Neuronal stem cell (in vitro differentiated cells): ENCODE measurements around the gene RRP7A.
A peak's percentile ranks its signal among the peaks of the same experiment; 100 is the strongest.
"Not testable (repeated sequence)": the region's sequence is repeated elsewhere in the genome, so short reads cannot be mapped to it uniquely, and the experiment has no call there.

Experiments
- DNase-seq: peaks from one replicate; pipeline ENCODE4 v3.0.0-alpha.2; 2013; ENCODE audit warnings: low spot score
- H2AFZ ChIP-seq: one replicate; pipeline ENCODE4 v1.6.1; 2013; ENCODE audit warnings: mild to moderate bottlenecking, low read length, inconsistent platforms
- H2AK5ac ChIP-seq: 2 replicates; pipeline ENCODE4 v1.6.1; 2013; ENCODE audit warnings: low read depth, mild to moderate bottlenecking, inconsistent platforms, low read length, moderate library complexity, mixed read lengths
- H2BK120ac ChIP-seq: 2 replicates; pipeline ENCODE4 v1.6.1; 2013; ENCODE audit warnings: low read depth, mild to moderate bottlenecking, inconsistent platforms, low read length, moderate library complexity, mixed read lengths
- H2BK12ac ChIP-seq: one replicate; pipeline ENCODE4 v1.6.1; 2013; ENCODE audit warnings: low read length, inconsistent platforms
- H2BK15ac ChIP-seq: 2 replicates; pipeline ENCODE4 v1.6.1; 2013; ENCODE audit warnings: mild to moderate bottlenecking, low read length, inconsistent platforms, mixed read lengths
- H2BK5ac ChIP-seq: one replicate; pipeline ENCODE4 v1.6.1; 2013; ENCODE audit warnings: inconsistent platforms, mild to moderate bottlenecking, low read length, moderate library complexity
- H3K14ac ChIP-seq: one replicate; pipeline ENCODE4 v1.6.1; 2013; ENCODE audit warnings: low read length, inconsistent platforms
- H3K18ac ChIP-seq: 2 replicates; pipeline ENCODE4 v1.6.1; 2013; ENCODE audit warnings: low read length, inconsistent platforms
- H3K23ac ChIP-seq: 2 replicates; pipeline ENCODE4 v1.6.1; 2013; ENCODE audit warnings: low read depth, mild to moderate bottlenecking, mixed read lengths, low read length, inconsistent platforms; ENCODE audit not compliant: poor library complexity
- H3K27ac ChIP-seq: replicated peaks from 3 replicates; pipeline ENCODE4 v1.5.1; 2013; ENCODE audit warnings: low read length, inconsistent platforms
- H3K27me3 ChIP-seq, 3 experiments: 2 replicates each; pipeline ENCODE4 v1.6.1; 2013; ENCODE audit warnings: low read length in 3 of 3, mild to moderate bottlenecking in 2 of 3, inconsistent platforms in 1 of 3, low read depth in 1 of 3, mixed read lengths in 1 of 3, moderate library complexity in 1 of 3; ENCODE audit not compliant: control insufficient read depth in 3 of 3, insufficient read depth in 3 of 3
- H3K36me3 ChIP-seq, 2 donors: replicated peaks in 1 of 2; 2 replicates each; pipeline ENCODE4 v1.6.1; 2013; ENCODE audit warnings: low read length in 2 of 2; ENCODE audit not compliant: control insufficient read depth in 2 of 2, insufficient read depth in 2 of 2
- H3K4ac ChIP-seq: 2 replicates; pipeline ENCODE4 v1.6.1; 2013; ENCODE audit warnings: inconsistent platforms, mild to moderate bottlenecking, low read length, moderate library complexity
- H3K4me1 ChIP-seq, 2 donors: 1 replicate in 1 of 2; 2 replicates in 1 of 2; pipeline ENCODE4 v1.6.1; 2013; ENCODE audit warnings: low read length in 2 of 2, low read depth in 1 of 2; ENCODE audit not compliant: control insufficient read depth in 2 of 2, insufficient read depth in 1 of 2
- H3K4me2 ChIP-seq: one replicate; pipeline ENCODE4 v1.6.1; 2013; ENCODE audit warnings: mild to moderate bottlenecking, low read length, inconsistent platforms; ENCODE audit not compliant: insufficient read depth, poor library complexity, severe bottlenecking
- H3K4me3 ChIP-seq, 2 donors: 2 replicates each; pipeline ENCODE4 v1.5.1; 2013; ENCODE audit warnings: low read length in 2 of 2, mild to moderate bottlenecking in 2 of 2, inconsistent platforms in 1 of 2, moderate library complexity in 1 of 2
- H3K79me1 ChIP-seq: one replicate; pipeline ENCODE4 v1.6.1; 2013; ENCODE audit warnings: low read depth, mild to moderate bottlenecking, inconsistent platforms, low read length, moderate library complexity
- H3K9ac ChIP-seq: one replicate; pipeline ENCODE4 v1.6.1; 2013; ENCODE audit warnings: mild to moderate bottlenecking, low read depth, low read length, inconsistent platforms; ENCODE audit not compliant: poor library complexity
- H3K9me3 ChIP-seq, 2 donors: replicated peaks in 1 of 2; 2 replicates each; pipeline versions ENCODE3 to v1.6.1; 2013; ENCODE audit warnings: low read length in 2 of 2, mild to moderate bottlenecking in 2 of 2, inconsistent platforms in 1 of 2, low read depth in 1 of 2, mixed read lengths in 1 of 2, moderate library complexity in 1 of 2; ENCODE audit not compliant: control insufficient read depth in 2 of 2, insufficient read depth in 1 of 2
- H4K8ac ChIP-seq: one replicate; pipeline ENCODE4 v1.6.1; 2013; ENCODE audit warnings: low read depth, mild to moderate bottlenecking, inconsistent platforms, low read length, moderate library complexity
- H4K91ac ChIP-seq: one replicate; pipeline ENCODE4 v1.6.1; 2013; ENCODE audit warnings: low read length, low read depth, mild to moderate bottlenecking, inconsistent platforms; ENCODE audit not compliant: poor library complexity
- WGBS, 2 donors: extraction: QIAGEN DNeasy Blood & Tissue Kit; methylation state at CpG; one replicate each; pipeline ENCODE4 v1.1.7; 2013; ENCODE audit warnings: missing lambda C conversion rate in 2 of 2, mixed read lengths in 1 of 2; ENCODE audit not compliant: insufficient read length in 2 of 2, insufficient replicate concordance in 1 of 2; ENCODE audit errors: extremely low coverage in 2 of 2; 5-methylcytosine and 5-hydroxymethylcytosine counted together

The RRP7A gene

DNA sequence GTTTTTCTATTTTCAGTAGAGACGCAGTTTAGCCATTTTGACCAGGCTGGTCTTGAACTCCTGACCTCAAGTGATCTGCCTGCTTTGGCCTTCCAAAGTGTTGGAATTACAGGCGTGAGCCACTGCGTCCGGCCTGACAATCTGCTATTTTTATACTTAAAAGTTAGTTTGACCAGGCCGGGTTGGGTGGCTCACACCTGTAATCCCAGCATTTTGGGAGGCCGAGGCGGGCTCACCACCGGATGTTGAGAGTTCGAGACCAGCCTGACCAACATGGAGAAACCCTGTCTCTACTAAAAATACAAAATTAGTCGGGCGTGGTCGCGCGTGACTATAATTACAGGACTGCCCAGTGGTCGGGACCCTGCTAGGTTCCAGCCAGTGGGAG, 19.8 kb downstream of the RRP7A start:
- H4K91ac ChIP-seq, DNase-seq, H2AK5ac ChIP-seq, H2BK12ac ChIP-seq, H3K18ac ChIP-seq, H2BK120ac ChIP-seq, H2BK15ac ChIP-seq, H3K79me1 ChIP-seq, H3K4me3 ChIP-seq, H3K4ac ChIP-seq, H3K9me3 ChIP-seq, H3K23ac ChIP-seq, H3K9ac ChIP-seq, H2BK5ac ChIP-seq, H3K27me3 ChIP-seq, H3K14ac ChIP-seq, H2AFZ ChIP-seq, H3K36me3 ChIP-seq, H4K8ac ChIP-seq: not testable (repeated sequence)
- peak overlapping the region; percentile 43 for H3K27ac ChIP-seq
- peaks cover 2 to 15% of the 10 kb centered on the region in 2 donors for H3K4me1 ChIP-seq
- WGBS, 2 donors = no CpG with 5 or more reads among the region's 15 CpGs
- H3K4me2 ChIP-seq = peak overlapping the region; percentile 40

- H3K14ac ChIP-seq, H3K27ac ChIP-seq, H2BK120ac ChIP-seq, H3K4ac ChIP-seq, H2BK5ac ChIP-seq, H3K4me2 ChIP-seq, H3K27me3 ChIP-seq, H2AK5ac ChIP-seq, H3K9me3 ChIP-seq, H3K18ac ChIP-seq, H3K79me1 ChIP-seq, H3K9ac ChIP-seq, DNase-seq, H3K36me3 ChIP-seq, H4K91ac ChIP-seq, H4K8ac ChIP-seq, H3K23ac ChIP-seq, H2BK15ac ChIP-seq, H2BK12ac ChIP-seq, H3K4me3 ChIP-seq: not testable (repeated sequence)
- peak overlapping the region; percentile 56 for H2AFZ ChIP-seq
- no CpG with 5 or more reads among the region's 10 CpGs for WGBS, 2 donors
- H3K4me1 ChIP-seq = peaks cover 3 to 16% of the 10 kb centered on the region in 2 donors
Observed at GRCh38 chr22:42495533-42496141, 24.0 kb downstream of the RRP7A start.

GRCh38 chr22:42493393-42493792, 26.2 kb downstream of the RRP7A start:
- Histone ChIP-seq H3K27me3 (no peaks in the 10 kb centered on the region), H2AK5ac (no peak overlapping the region), H2BK15ac (no peak overlapping the region), H3K23ac (no peak overlapping the region), H3K18ac (no peak overlapping the region), H3K4me2 (no peak overlapping the region), H2BK120ac (no peak overlapping the region), H2BK12ac (no peak overlapping the region), H3K27ac (no peak overlapping the region), H3K36me3 (no peaks in the 10 kb centered on the region), H2BK5ac (no peak overlapping the region), H3K4me3 (no peak overlapping the region), H2AFZ (no peak overlapping the region), H3K4ac (no peak overlapping the region), H3K14ac (no peak overlapping the region), H3K9ac (no peak overlapping the region), H4K8ac (peak overlapping the region; percentile 86), H3K9me3 (peaks cover 0 to 1% of the 10 kb centered on the region in 2 donors), H4K91ac (no peak overlapping the region), H3K79me1 (peaks cover 2% of the 10 kb centered on the region), H3K4me1 (peaks cover 5 to 9% of the 10 kb centered on the region in 2 donors)
- no peak for DNase-seq
- WGBS, 2 donors = no CpG with 5 or more reads among the region's 6 CpGs

DNA sequence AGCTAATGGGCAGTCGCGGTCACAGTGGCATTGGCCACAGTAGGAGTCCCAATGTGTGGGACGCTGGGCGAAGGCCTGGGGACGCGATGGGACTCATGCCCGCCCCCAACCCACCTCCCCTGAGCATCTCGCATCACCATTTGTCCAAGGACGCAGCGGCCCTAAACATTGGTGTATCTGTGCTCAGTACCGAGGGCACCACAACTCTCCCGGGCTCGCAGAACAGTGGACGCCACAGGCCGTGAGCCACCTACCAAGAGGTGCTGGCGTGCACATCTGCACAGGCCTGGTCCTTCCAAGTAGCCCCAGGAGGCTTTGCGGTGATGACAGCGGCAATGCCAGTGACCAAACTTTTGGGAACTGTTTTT, 27.3 kb downstream of the RRP7A start:
- Histone ChIP-seq H3K9ac (no peak overlapping the region), H3K4me1 (peaks cover 5% of the 10 kb centered on the region in 2 donors), H3K4me3 (no peak overlapping the region), H3K18ac (peak overlapping the region; percentile 13), H2BK15ac (peak overlapping the region; percentile 5), H2AFZ (no peak overlapping the region), H3K36me3 (no peaks in the 10 kb centered on the region), H2BK5ac (peak overlapping the region; percentile 90), H3K14ac (no peak overlapping the region), H3K79me1 (peaks cover 2% of the 10 kb centered on the region), H2BK12ac (peak overlapping the region; percentile 88), H3K4me2 (no peak overlapping the region), H3K27me3 (no peaks in the 10 kb centered on the region), H3K23ac (no peak overlapping the region), H2BK120ac (no peak overlapping the region), H3K4ac (no peak overlapping the region), H3K9me3 (peaks cover 0 to 1% of the 10 kb centered on the region in 2 donors), H4K8ac (no peak overlapping the region), H2AK5ac (peak overlapping the region; percentile 11), H4K91ac (no peak overlapping the region), H3K27ac (no peak overlapping the region)
- DNase-seq = no peak
- WGBS, 2 donors = no CpG with 5 or more reads among the region's 18 CpGs
